Testis (tissue), 3 donors: ENCODE measurements around the gene PDE7B. TPM values are rescaled to one million over a fixed set of nuclear protein-coding genes. Genes with fewer than 3 reads are reported as not detected.

ENCODE experiments used
- DNase-seq: peaks from one replicate; pipeline ENCODE4 v3.0.0-alpha.2; 2019
- H3K27ac ChIP-seq, 2 donors: fragments of 200-600 bp; sonication (generic); one replicate each; pipeline ENCODE4 v1.5.1; 2019
- H3K27me3 ChIP-seq: fragments of 200-600 bp; sonication (generic); one replicate; pipeline ENCODE4 v1.5.1; 2019
- H3K36me3 ChIP-seq: fragments of 200-600 bp; sonication (generic); one replicate; pipeline ENCODE4 v1.5.1; 2017; ENCODE audit warnings: low read depth; ENCODE audit errors: missing control alignments
- H3K4me1 ChIP-seq: fragments of 200-600 bp; sonication (generic); one replicate; pipeline ENCODE4 v1.5.1; 2019
- H3K4me3 ChIP-seq, 2 donors: fragments of 200-600 bp; sonication (generic); one replicate each; pipeline ENCODE4 v1.5.1; 2017 to 2019
- H3K9me3 ChIP-seq: fragments of 200-600 bp; sonication (generic); one replicate; pipeline ENCODE4 v1.5.1; 2017
- CTCF ChIP-seq, 3 experiments: fragments of 450-650 bp in 2 of 3; fragments of 200-600 bp in 1 of 3; sonication (generic) in 1 of 3; IDR thresholded peaks; one replicate each; pipeline ENCODE4 v1.5.1; 2016 to 2019; ENCODE audit warnings: antibody characterized with exemption in 3 of 3, mild to moderate bottlenecking in 2 of 3, moderate library complexity in 1 of 3
- POLR2A ChIP-seq: fragments of 450-650 bp; IDR thresholded peaks from one replicate; pipeline ENCODE4 v1.6.1; 2017; ENCODE audit warnings: antibody characterized with exemption, mild to moderate bottlenecking, moderate library complexity
- WGBS, 2 donors: methylation state at CpG; one replicate each; pipeline ENCODE4 v1.1.5; 2018; 5-methylcytosine and 5-hydroxymethylcytosine counted together
- intact Hi-C: fragments of 100-400 bp; cut with DNase I; formaldehyde crosslinking; loops from one replicate; pipeline ENCODE4 v1.15.1; 2023; ENCODE audit warnings: low total_unique reads
- polyA plus RNA-seq: library from polyadenylated mRNA; stranded (reverse); fragments of 350-450 nt; fragmentation: Illumina TruSeq; extraction: RNeasy Lipid Tissue Mini Kit (QIAGEN cat#74804); gene quantifications from one replicate; pipeline ENCODE4 v1.2.3, GENCODE V29; 2014; ENCODE audit warnings: low read depth, low replicate concordance; ENCODE audit not compliant: insufficient read depth
- total RNA-seq, 2 donors: library from RNA; depleted of rRNA; stranded (reverse); fragments of >200 nt; gene quantifications; one replicate each; pipeline ENCODE4 v1.2.3, GENCODE V29; 2016

PDE7B gene
- total and polyA plus RNA-seq, 3 donors from 2014 or later: 3.7 to 6.9 (median 4.4) TPM

- intact Hi-C loops: no loop called here
- Histone ChIP-seq H3K4me3 (no peak overlapping the region), H3K4me1 (no peaks in the 10 kb centered on the region), H3K36me3 (no peaks in the 10 kb centered on the region), H3K27ac (no peak overlapping the region), H3K9me3 (no peaks in the 10 kb centered on the region), H3K27me3 (no peaks in the 10 kb centered on the region)
- DNase-seq: no peak
- TF ChIP-seq POLR2A (no peak), CTCF (IDR thresholded peaks at IDR 0.05) (no peak)
- 70 to 91% methylated on average over 2 of the region's 2 CpGs for WGBS, 2 donors
Measured at GRCh38 chr6:136146130-136146529, 294.6 kb downstream of the PDE7B start.

GRCh38 chr6:136147342-136147741 is 295.8 kb downstream of the PDE7B start:
- TF ChIP-seq POLR2A (no peak), CTCF (IDR thresholded peaks at IDR 0.05) (no peak)
- H3K4me3 ChIP-seq: no peak overlapping the region
- intact Hi-C loops: no loop called here

GRCh38 chr6:136148051-136148450 is 296.6 kb downstream of the PDE7B start:
- WGBS, 2 donors: 91 to 100% methylated on average over 1 of the region's 1 CpG
- Histone ChIP-seq H3K4me3 (no peak overlapping the region), H3K27ac (no peak overlapping the region), H3K4me1 (no peaks in the 10 kb centered on the region), H3K9me3 (no peaks in the 10 kb centered on the region), H3K27me3 (no peaks in the 10 kb centered on the region), H3K36me3 (no peaks in the 10 kb centered on the region)
- no peak for DNase-seq
- TF ChIP-seq POLR2A (no peak), CTCF (IDR thresholded peaks at IDR 0.05) (no peak)
- intact Hi-C loops: no loop called here

More at GRCh38 chr6:136147342-136147741, 295.8 kb downstream of the PDE7B start:
- no peak overlapping the region for H3K27ac ChIP-seq
- H3K9me3 ChIP-seq: no peaks in the 10 kb centered on the region
- H3K36me3 ChIP-seq: no peaks in the 10 kb centered on the region
- DNase-seq: no peak
- no peaks in the 10 kb centered on the region for H3K27me3 ChIP-seq
- WGBS, 2 donors: 95% methylated on average over 2 of the region's 2 CpGs
- no peaks in the 10 kb centered on the region for H3K4me1 ChIP-seq

GRCh38 chr6:136148523-136148922 is 297.0 kb downstream of the PDE7B start:
- no peaks in the 10 kb centered on the region for H3K27me3 ChIP-seq
- intact Hi-C loops: no loop called here
- no peak overlapping the region for H3K4me3 ChIP-seq
- H3K36me3 ChIP-seq: no peaks in the 10 kb centered on the region
- TF ChIP-seq POLR2A (no peak), CTCF (IDR thresholded peaks at IDR 0.05) (no peak)
- H3K27ac ChIP-seq: no peak overlapping the region
- no peaks in the 10 kb centered on the region for H3K4me1 ChIP-seq
- WGBS, 2 donors: 90% methylated on average over 5 of the region's 5 CpGs
- no peaks in the 10 kb centered on the region for H3K9me3 ChIP-seq
- no peak for DNase-seq

- H3K36me3 ChIP-seq: no peaks in the 10 kb centered on the region
- H3K4me1 ChIP-seq: no peaks in the 10 kb centered on the region
- no peak for TF ChIP-seq POLR2A
- no peak for TF ChIP-seq CTCF (IDR thresholded peaks at IDR 0.05)
- no peak overlapping the region for H3K27ac ChIP-seq
- no peak overlapping the region for H3K4me3 ChIP-seq
- H3K27me3 ChIP-seq: no peaks in the 10 kb centered on the region
- WGBS, 2 donors: 59 to 71% methylated on average over 2 of the region's 2 CpGs
- DNase-seq: no peak
- H3K9me3 ChIP-seq: no peaks in the 10 kb centered on the region
- intact Hi-C loops: no loop called here
Measured at GRCh38 chr6:136149311-136149710, 297.8 kb downstream of the PDE7B start.
